ENCODE measurements around the gene BTBD9. TPM values are rescaled to one million over a fixed set of nuclear protein-coding genes. Genes with fewer than 3 reads are reported as not detected.

BTBD9 gene
- total RNA-seq, 1 donor from 2014 or later = 24.1 TPM

DNA sequence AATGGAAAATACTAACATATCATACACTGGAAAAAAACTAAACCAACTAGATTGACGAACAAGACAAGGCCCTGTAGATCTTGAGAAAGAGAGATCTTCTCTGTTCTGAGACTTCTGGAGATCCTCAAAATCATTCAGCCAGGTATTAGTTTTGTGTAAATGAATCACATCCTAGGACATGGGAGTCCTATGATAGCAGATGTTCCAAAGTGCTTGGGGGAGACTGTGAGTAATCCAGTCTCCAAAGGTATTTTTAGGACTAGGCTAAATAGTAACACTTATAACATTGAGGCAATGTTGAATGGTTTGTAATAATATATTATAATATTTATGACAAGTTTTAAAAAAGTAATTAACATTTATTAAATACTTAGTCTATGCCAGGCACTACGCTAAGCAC lies 275.0 kb downstream of the BTBD9 start:
- no peak for DNase-seq (ENCODE audit: extremely low spot score in 2 of 2)
- intact Hi-C loops (cut with DNase I) = no loop called here
- Histone ChIP-seq H3K9me3 (no peaks in the 10 kb centered on the region), H3K36me3 (no peaks in the 10 kb centered on the region), H3K27me3 (no peaks in the 10 kb centered on the region), H3K4me3 (no peak overlapping the region), H3K4me1 (no peaks in the 10 kb centered on the region), H3K27ac (no peak overlapping the region)
- TF ChIP-seq POLR2AphosphoS5 (IDR thresholded peaks at IDR 0.05; ENCODE audit: insufficient read depth in 1 of 2, low read depth in 1 of 2) (no peak), POLR2A (IDR thresholded peaks at IDR 0.05) (no peak)
- TF ChIP-seq, protein P1, sequence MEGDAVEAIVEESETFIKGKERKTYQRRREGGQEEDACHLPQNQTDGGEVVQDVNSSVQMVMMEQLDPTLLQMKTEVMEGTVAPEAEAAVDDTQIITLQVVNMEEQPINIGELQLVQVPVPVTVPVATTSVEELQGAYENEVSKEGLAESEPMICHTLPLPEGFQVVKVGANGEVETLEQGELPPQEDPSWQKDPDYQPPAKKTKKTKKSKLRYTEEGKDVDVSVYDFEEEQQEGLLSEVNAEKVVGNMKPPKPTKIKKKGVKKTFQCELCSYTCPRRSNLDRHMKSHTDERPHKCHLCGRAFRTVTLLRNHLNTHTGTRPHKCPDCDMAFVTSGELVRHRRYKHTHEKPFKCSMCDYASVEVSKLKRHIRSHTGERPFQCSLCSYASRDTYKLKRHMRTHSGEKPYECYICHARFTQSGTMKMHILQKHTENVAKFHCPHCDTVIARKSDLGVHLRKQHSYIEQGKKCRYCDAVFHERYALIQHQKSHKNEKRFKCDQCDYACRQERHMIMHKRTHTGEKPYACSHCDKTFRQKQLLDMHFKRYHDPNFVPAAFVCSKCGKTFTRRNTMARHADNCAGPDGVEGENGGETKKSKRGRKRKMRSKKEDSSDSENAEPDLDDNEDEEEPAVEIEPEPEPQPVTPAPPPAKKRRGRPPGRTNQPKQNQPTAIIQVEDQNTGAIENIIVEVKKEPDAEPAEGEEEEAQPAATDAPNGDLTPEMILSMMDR (IDR thresholded peaks at IDR 0.05) = no peak

DNA sequence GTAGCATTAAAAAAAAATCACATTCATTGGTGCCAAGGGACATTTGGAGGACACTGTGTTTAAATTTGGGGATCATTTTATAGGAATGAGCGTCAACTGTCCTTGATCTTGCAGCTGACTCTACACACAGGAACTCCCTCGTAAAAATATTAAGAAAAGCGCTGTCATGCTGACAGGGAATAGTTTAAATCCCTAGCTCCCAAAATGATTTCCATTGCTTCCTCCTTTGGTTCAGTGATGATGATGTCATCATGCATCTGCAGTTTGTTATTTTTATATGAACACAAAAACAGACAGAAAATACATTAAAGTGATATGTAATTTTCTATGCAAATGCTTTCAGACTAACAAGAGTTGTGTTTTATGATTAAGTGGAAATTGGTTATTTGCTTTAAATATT lies 275.6 kb downstream of the BTBD9 start:
- Histone ChIP-seq H3K27ac (no peak overlapping the region), H3K4me3 (no peak overlapping the region), H3K27me3 (no peaks in the 10 kb centered on the region), H3K36me3 (no peaks in the 10 kb centered on the region), H3K4me1 (no peaks in the 10 kb centered on the region), H3K9me3 (no peaks in the 10 kb centered on the region)
- TF ChIP-seq POLR2A (IDR thresholded peaks at IDR 0.05) = no peak
- TF ChIP-seq, protein P1 (IDR thresholded peaks at IDR 0.05) = no peak
- no peak for TF ChIP-seq POLR2AphosphoS5 (IDR thresholded peaks at IDR 0.05; ENCODE audit: insufficient read depth in 1 of 2, low read depth in 1 of 2)
- intact Hi-C loops (cut with DNase I) = no loop called here
- DNase-seq (ENCODE audit: extremely low spot score in 2 of 2) = no peak

GRCh38 chr6:38355519-38355918 lies 284.2 kb downstream of the BTBD9 start:
- no peak overlapping the region for H3K27ac ChIP-seq
- TF ChIP-seq POLR2A (IDR thresholded peaks at IDR 0.05) (no peak), POLR2AphosphoS5 (IDR thresholded peaks at IDR 0.05; ENCODE audit: insufficient read depth in 1 of 2, low read depth in 1 of 2) (no peak)
- TF ChIP-seq, protein P1 (IDR thresholded peaks at IDR 0.05) = no peak
- no peaks in the 10 kb centered on the region for H3K36me3 ChIP-seq
- no peaks in the 10 kb centered on the region for H3K9me3 ChIP-seq
- no peak overlapping the region for H3K4me3 ChIP-seq
- peaks cover 8% of the 10 kb centered on the region for H3K4me1 ChIP-seq
- no peak for DNase-seq (ENCODE audit: extremely low spot score in 2 of 2)
- no peaks in the 10 kb centered on the region for H3K27me3 ChIP-seq
- intact Hi-C loops (cut with DNase I) = no loop called here

DNA sequence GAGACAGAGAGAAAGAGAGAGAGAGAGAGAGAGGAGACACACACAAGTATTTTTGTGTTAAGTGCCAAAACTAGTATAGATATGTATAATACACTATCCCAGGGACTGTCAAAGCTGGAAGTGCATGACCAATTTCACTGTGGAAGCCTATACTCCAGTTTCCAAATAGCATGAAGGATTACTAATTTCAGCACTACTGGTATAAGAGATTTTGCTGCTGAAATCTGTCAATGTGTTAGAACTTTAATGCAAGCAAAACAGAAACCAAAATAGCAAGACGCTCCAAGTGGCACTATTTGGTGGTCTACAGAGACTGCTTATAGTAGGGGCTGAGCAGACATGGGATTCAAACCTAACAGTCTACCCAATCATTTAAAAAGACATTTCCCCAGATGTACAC lies 284.8 kb downstream of the BTBD9 start:
- H3K4me1 ChIP-seq = peaks cover 10% of the 10 kb centered on the region
- TF ChIP-seq POLR2A (IDR thresholded peaks at IDR 0.05) (no peak), POLR2AphosphoS5 (IDR thresholded peaks at IDR 0.05; ENCODE audit: insufficient read depth in 1 of 2, low read depth in 1 of 2) (no peak)
- TF ChIP-seq, protein P1 (IDR thresholded peaks at IDR 0.05) = no peak
- no peak overlapping the region for H3K4me3 ChIP-seq
- H3K27ac ChIP-seq = no peak overlapping the region
- no peaks in the 10 kb centered on the region for H3K27me3 ChIP-seq
- no peak for DNase-seq (ENCODE audit: extremely low spot score in 2 of 2)
- no peaks in the 10 kb centered on the region for H3K9me3 ChIP-seq
- intact Hi-C loops (cut with DNase I) = no loop called here
- H3K36me3 ChIP-seq = no peaks in the 10 kb centered on the region

DNA sequence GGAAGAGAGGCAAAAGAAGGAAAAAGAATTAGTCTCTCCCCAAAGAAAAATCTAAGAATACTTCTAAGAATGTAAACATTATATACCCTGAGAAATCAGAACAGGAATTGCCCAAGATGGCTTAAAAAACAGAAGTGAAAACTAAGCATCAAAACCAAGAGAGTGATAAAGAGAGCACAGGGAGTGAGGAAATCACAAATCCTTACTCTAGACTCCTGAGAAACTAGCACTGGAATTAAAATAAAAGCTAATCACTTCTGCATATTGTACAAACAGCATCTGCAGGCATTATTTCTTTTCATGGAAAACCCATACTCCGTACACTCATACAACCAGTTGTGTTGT lies 285.7 kb downstream of the BTBD9 start:
- no peaks in the 10 kb centered on the region for H3K9me3 ChIP-seq
- no peak overlapping the region for H3K27ac ChIP-seq
- no peaks in the 10 kb centered on the region for H3K27me3 ChIP-seq
- TF ChIP-seq POLR2AphosphoS5 (IDR thresholded peaks at IDR 0.05; ENCODE audit: insufficient read depth in 1 of 2, low read depth in 1 of 2) (no peak), POLR2A (IDR thresholded peaks at IDR 0.05) (no peak)
- TF ChIP-seq, protein P1 (IDR thresholded peaks at IDR 0.05) = no peak
- DNase-seq (ENCODE audit: extremely low spot score in 2 of 2) = no peak
- H3K4me3 ChIP-seq = no peak overlapping the region
- intact Hi-C loops (cut with DNase I) = no loop called here
- H3K4me1 ChIP-seq = peaks cover 10% of the 10 kb centered on the region
- H3K36me3 ChIP-seq = no peaks in the 10 kb centered on the region

Data from vagina (tissue), 2 donors.